Chondrocyte (in vitro differentiated cells): ENCODE data around the gene CTDP1. TPM values are rescaled to one million over a fixed set of nuclear protein-coding genes. Genes with fewer than 3 reads are reported as not detected.

Experiments used
- DNase-seq: peaks from one replicate; pipeline ENCODE4 v3.0.0; 2021; ENCODE audit warnings: mixed read lengths, low spot score
- H3K27ac Mint-ChIP-seq: one replicate; pipeline ENCODE4 v1.8.0; 2021; ENCODE audit warnings: mild to moderate bottlenecking, moderate library complexity, mixed read lengths; ENCODE audit not compliant: unreplicated experiment
- H3K27me3 Mint-ChIP-seq: 2 replicates; pipeline ENCODE4 v1.8.0; 2021; ENCODE audit warnings: low read depth, mixed read lengths
- H3K36me3 Mint-ChIP-seq: 2 replicates; pipeline ENCODE4 v1.8.0; 2021; ENCODE audit warnings: low read depth, mixed read lengths
- H3K4me1 Mint-ChIP-seq: 2 replicates; pipeline ENCODE4 v1.8.0; 2021; ENCODE audit warnings: low read depth, mild to moderate bottlenecking, mixed read lengths
- H3K4me3 Mint-ChIP-seq: one replicate; pipeline ENCODE4 v1.8.0; 2021; ENCODE audit warnings: mild to moderate bottlenecking, moderate library complexity, mixed read lengths; ENCODE audit not compliant: unreplicated experiment
- H3K9me3 Mint-ChIP-seq: 2 replicates; pipeline ENCODE4 v1.8.0; 2021; ENCODE audit warnings: low read depth, mixed read lengths
- total RNA-seq: library from RNA; stranded (reverse); gene quantifications from 3 replicates; pipeline ENCODE4 v1.2.1, GENCODE V29; 2021
- TF ChIP-seq, protein P1 (sequence below): fragments of 200-600 bp; sonication (generic); IDR thresholded peaks from 2 replicates; pipeline ENCODE4 v1.5.0; 2021; ENCODE audit warnings: antibody characterized with exemption, mild to moderate bottlenecking, moderate library complexity

CTDP1 gene
- total RNA-seq, 1 donor from 2014 or later = 21.0 TPM

DNA sequence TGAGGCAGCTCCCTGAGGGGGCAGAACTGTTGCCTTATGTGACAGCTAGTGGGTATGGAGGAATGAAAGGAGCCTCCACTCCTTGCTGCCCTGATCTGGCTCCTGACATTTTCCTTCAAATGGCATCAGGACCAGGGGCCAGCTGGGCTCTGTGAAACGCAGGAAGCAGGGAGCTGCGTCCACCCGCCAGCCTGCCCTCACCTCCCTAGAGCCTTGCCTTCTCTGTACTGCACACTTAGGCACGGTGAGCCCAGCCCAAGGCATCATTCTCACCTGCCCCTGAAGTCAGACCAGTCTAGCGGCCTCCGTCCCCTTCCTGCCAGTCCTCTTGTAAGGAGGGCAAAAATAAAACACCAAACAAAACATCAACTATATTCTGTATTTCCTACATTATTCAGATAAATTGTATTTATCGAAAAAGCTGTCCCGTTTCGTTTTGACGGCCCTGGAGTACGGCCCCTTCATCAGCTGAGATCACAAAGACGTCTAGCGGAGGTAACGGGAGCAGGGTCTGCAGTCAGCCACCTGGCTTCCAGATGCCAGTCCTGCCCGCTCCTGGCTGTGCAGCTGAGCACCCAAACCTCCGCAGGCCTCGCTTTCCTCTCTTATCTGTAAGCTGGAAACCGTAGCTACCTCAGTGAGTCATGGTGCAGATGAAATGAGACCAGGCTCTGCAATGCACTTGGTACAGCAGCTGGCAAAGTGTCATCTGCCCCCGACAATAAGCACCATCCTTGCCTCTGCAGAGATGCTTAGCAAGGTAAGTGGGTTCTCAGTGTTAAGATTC is 6.9 kb upstream of the CTDP1 start:
- Mint-ChIP-seq H3K27ac (no peak overlapping the region), H3K4me1 (peaks cover 4% of the 10 kb centered on the region), H3K9me3 (no peaks in the 10 kb centered on the region), H3K27me3 (peaks cover 4% of the 10 kb centered on the region), H3K36me3 (no peaks in the 10 kb centered on the region), H3K4me3 (no peak overlapping the region)
- DNase-seq = no peak
- TF ChIP-seq, protein P1, sequence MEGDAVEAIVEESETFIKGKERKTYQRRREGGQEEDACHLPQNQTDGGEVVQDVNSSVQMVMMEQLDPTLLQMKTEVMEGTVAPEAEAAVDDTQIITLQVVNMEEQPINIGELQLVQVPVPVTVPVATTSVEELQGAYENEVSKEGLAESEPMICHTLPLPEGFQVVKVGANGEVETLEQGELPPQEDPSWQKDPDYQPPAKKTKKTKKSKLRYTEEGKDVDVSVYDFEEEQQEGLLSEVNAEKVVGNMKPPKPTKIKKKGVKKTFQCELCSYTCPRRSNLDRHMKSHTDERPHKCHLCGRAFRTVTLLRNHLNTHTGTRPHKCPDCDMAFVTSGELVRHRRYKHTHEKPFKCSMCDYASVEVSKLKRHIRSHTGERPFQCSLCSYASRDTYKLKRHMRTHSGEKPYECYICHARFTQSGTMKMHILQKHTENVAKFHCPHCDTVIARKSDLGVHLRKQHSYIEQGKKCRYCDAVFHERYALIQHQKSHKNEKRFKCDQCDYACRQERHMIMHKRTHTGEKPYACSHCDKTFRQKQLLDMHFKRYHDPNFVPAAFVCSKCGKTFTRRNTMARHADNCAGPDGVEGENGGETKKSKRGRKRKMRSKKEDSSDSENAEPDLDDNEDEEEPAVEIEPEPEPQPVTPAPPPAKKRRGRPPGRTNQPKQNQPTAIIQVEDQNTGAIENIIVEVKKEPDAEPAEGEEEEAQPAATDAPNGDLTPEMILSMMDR = no peak

DNA sequence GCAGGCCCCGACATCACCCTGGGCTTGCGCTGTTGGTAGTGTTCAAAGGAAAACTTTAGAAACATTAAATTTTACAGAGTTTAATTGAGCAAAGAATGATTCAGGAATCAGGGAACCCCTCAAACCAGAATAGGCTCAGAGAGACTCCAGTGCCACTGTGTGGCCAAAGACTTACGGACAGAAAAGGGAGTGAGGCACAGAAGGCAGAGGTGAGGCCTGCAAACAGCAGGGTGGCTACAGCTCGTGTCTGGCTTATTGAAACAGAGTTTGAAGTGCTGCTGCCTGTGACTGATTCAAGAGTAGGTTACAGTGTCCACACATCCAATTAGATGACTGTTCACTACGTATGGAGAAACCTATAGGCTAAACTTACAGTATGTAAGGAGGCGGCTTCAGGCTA is 2.4 kb upstream of the CTDP1 start:
- TF ChIP-seq, protein P1 = no peak
- no peak for DNase-seq
- Mint-ChIP-seq H3K9me3 (no peaks in the 10 kb centered on the region), H3K27me3 (no peaks in the 10 kb centered on the region), H3K36me3 (no peaks in the 10 kb centered on the region), H3K27ac (no peak overlapping the region), H3K4me3 (no peak overlapping the region), H3K4me1 (peaks cover 34% of the 10 kb centered on the region)

DNA sequence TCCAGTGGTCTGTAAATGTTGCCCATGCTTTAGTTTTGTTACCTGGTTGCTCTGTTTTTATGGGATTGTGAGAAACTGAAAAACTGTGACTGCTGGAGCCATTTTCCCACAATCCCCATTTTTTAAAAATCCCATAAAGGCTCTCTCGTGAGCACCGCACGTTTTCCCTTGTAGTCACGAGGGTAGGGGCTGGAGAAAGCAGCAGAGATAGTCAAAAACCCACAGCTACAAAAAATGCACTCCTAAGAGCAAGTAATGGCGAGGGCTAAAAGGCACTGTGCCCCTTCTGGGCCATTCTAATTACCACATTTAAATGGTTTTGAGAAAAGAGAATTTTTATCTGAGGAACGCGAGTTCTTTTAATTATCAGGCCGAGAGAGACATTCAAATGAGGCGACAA is 1.8 kb upstream of the CTDP1 start:
- no peak for DNase-seq
- H3K27me3 Mint-ChIP-seq = no peaks in the 10 kb centered on the region
- H3K36me3 Mint-ChIP-seq = no peaks in the 10 kb centered on the region
- no peaks in the 10 kb centered on the region for H3K9me3 Mint-ChIP-seq
- peak overlapping the region; percentile 87 for H3K4me3 Mint-ChIP-seq
- no peak overlapping the region for H3K27ac Mint-ChIP-seq
- TF ChIP-seq, protein P1 = no peak
- peaks cover 38% of the 10 kb centered on the region for H3K4me1 Mint-ChIP-seq

DNA sequence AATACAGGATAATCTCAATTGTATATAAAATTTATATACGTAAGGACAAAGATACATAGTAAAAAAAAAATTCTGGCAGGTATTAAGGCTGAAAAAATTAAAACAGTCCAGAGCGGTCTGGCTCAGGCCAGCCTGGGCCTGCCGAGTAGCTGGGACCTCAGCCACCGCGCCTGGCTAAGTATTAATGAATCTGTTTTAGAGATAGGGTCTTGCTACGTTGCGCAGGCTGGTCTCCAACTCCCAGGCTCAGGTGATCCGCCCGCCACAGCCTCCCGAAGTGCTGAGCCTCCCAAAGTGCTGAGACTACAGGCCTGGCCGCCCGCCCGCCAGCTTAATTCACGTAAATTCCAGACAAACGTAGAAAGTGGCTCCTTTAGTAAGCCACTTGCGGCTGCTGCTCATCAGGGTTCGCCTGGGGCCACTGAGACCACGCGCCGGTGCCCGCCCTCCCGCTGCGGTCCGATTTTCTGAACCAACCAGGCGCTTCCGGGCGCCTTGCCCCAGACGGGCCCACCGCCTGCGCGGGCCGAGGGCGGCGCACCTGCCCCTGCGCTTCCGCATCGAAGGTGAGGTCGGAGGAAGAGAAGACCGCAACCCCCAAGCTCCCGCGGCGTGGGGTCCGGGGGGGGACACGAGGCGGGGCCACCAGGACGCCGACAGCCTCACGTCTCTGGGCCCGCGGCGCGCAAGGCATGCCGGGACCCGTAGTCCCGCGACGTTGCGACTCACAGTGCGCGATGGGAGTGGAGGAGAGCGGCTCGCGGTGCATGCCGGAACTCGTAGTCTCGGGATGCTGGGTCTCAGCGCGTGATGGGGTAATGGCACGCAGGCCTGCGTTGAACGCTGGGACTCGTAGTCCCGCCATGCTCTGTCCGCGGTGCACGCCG is 695 bp upstream of the CTDP1 start:
- Mint-ChIP-seq H3K4me3 (peak overlapping the region; percentile 87), H3K27ac (peak overlapping the region; percentile 99), H3K9me3 (no peaks in the 10 kb centered on the region), H3K27me3 (no peaks in the 10 kb centered on the region), H3K36me3 (no peaks in the 10 kb centered on the region), H3K4me1 (peaks cover 38% of the 10 kb centered on the region)
- DNase-seq = peak; percentile 100
- TF ChIP-seq, protein P1 = no peak

DNA sequence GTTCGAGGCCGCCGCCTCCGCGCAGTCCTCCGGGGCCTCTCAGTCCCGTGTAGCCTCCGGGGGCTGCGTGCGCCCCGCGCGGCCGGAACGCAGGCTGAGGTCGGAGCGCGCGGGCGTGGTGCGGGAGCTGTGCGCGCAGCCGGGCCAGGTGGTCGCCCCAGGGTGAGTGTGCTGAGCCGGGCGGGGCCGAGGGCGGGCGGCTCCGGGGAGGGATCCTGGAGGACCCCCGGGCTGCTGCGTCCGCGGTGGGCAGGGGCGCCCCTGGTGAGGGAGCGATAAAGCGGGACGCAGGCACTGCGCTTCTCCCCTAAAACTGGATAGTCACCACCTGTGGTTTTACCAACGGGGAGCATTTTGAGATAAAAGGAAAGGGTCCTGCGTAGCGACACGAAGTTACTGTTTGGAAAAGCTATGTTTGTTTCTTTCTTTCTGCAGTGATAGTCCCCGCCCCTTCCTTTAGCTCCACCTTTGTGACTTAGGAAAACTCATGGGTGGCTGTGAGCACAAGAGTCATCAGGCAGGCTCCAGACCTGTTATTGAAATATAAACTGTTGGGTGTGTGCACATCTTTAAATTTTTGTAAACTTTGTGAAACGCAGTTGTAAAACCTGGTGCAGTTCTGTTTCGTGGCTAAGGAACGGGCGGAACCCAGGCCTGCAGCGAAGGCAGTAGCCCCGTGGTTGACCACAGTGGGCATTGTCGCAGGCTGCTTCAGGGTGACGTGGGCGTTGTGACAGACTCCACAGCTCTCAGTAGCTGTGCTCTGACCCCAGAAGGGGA is 687 bp downstream of the CTDP1 start:
- Mint-ChIP-seq H3K4me1 (peaks cover 44% of the 10 kb centered on the region), H3K4me3 (peak overlapping the region; percentile 76), H3K9me3 (no peaks in the 10 kb centered on the region), H3K27me3 (no peaks in the 10 kb centered on the region), H3K27ac (peak overlapping the region; percentile 69), H3K36me3 (no peaks in the 10 kb centered on the region)
- TF ChIP-seq, protein P1 = peak; percentile 47
- no peak for DNase-seq
